GM12878 (cell line): ENCODE measurements around the gene PTPN5.

Experiments
- BHLHE40 ChIP-seq, 2 experiments: fragments of 450-650 bp in 1 of 2; IDR thresholded peaks; 2 replicates each; pipeline ENCODE4 v1.6.1; 2011 to 2017; ENCODE audit warnings: low read depth in 2 of 2, borderline replicate concordance in 1 of 2, improper control_type of control experiment in 1 of 2, low read length in 1 of 2, mild to moderate bottlenecking in 1 of 2
- GABPA ChIP-seq: IDR thresholded peaks from 2 replicates; pipeline ENCODE4 v1.6.1; 2014; ENCODE audit warnings: antibody characterized with exemption, low read depth, mild to moderate bottlenecking, inconsistent platforms
- POLR2A ChIP-seq: IDR thresholded peaks from 2 replicates; pipeline ENCODE4 v1.6.1; 2011; ENCODE audit warnings: low read depth, mild to moderate bottlenecking, low read length
- SRF ChIP-seq, 2 experiments: IDR thresholded peaks; 2 replicates each; pipeline ENCODE4 v1.6.1; 2011; ENCODE audit warnings: low read depth in 2 of 2, low read length in 2 of 2, mild to moderate bottlenecking in 1 of 2, moderate library complexity in 1 of 2
- SUPT20H ChIP-seq: IDR thresholded peaks from 2 replicates; pipeline ENCODE4 v1.6.1; 2011; ENCODE audit warnings: low read depth, mild to moderate bottlenecking, low read length, moderate library complexity, borderline replicate concordance; ENCODE audit not compliant: control insufficient read depth
- TCF12 ChIP-seq: IDR thresholded peaks from 2 replicates; pipeline ENCODE4 v1.6.1; 2011; ENCODE audit warnings: low read depth, mild to moderate bottlenecking, low read length
- USF1 ChIP-seq: IDR thresholded peaks from 2 replicates; pipeline ENCODE4 v1.6.1; 2011; ENCODE audit warnings: borderline replicate concordance, low read depth, mild to moderate bottlenecking, moderate library complexity, mixed read lengths, low read length; ENCODE audit not compliant: insufficient read depth; ENCODE audit errors: extremely low read length
- TF ChIP-seq, protein P1 (sequence below), 3 experiments: IDR thresholded peaks in 2 of 3; conservative IDR thresholded peaks in 1 of 3; 2 replicates each; pipeline ENCODE4 v1.5.1; 2011; ENCODE audit warnings: low read depth in 3 of 3, low read length in 3 of 3, mild to moderate bottlenecking in 3 of 3, control low read depth in 2 of 3, moderate library complexity in 2 of 3, inconsistent platforms in 1 of 3, mixed read lengths in 1 of 3; ENCODE audit not compliant: control insufficient read depth in 2 of 3, insufficient read depth in 1 of 3; ENCODE audit errors: extremely low read depth in 1 of 3

- TF ChIP-seq, protein P1, sequence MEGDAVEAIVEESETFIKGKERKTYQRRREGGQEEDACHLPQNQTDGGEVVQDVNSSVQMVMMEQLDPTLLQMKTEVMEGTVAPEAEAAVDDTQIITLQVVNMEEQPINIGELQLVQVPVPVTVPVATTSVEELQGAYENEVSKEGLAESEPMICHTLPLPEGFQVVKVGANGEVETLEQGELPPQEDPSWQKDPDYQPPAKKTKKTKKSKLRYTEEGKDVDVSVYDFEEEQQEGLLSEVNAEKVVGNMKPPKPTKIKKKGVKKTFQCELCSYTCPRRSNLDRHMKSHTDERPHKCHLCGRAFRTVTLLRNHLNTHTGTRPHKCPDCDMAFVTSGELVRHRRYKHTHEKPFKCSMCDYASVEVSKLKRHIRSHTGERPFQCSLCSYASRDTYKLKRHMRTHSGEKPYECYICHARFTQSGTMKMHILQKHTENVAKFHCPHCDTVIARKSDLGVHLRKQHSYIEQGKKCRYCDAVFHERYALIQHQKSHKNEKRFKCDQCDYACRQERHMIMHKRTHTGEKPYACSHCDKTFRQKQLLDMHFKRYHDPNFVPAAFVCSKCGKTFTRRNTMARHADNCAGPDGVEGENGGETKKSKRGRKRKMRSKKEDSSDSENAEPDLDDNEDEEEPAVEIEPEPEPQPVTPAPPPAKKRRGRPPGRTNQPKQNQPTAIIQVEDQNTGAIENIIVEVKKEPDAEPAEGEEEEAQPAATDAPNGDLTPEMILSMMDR (IDR thresholded peaks at IDR 0.05 in 2 of 3, conservative IDR thresholded peaks at IDR 0.05 in 1 of 3; ENCODE audit: control insufficient read depth in 2 of 3, extremely low read depth in 1 of 3, insufficient read depth in 1 of 3, low read depth in 3 of 3, low read length in 3 of 3), result no peak
- TF ChIP-seq POLR2A (no peak), TCF12 (no peak), SRF (IDR thresholded peaks at IDR 0.05; ENCODE audit: low read depth in 2 of 2, low read length in 2 of 2) (no peak), SUPT20H (no peak), BHLHE40 (IDR thresholded peaks at IDR 0.05; ENCODE audit: borderline replicate concordance in 1 of 2, low read depth in 2 of 2, low read length in 1 of 2) (no peak), GABPA (no peak), USF1 (no peak)
These were observed 62.9 kb downstream of the PTPN5 start for GRCh38 chr11:18728658-18729057.
